Pancreas (tissue), 10 donors: ENCODE results near the gene CPNE7. TPM values are rescaled to one million over a fixed set of nuclear protein-coding genes. Genes with fewer than 3 reads are reported as not detected.

Experiments
- ATAC-seq, 4 donors: fragments of 200-7000 bp; cut with Tn5 transposase; one replicate each; pipeline versions ENCODE4 v1.8.0 to v1.9.1; 2020; ENCODE audit warnings: mild to moderate bottlenecking in 4 of 4, moderate library complexity in 4 of 4
- DNase-seq, 6 donors: peaks; one replicate each; pipeline ENCODE4 v3.0.0-alpha.2; 2020
- FAIRE-seq: peaks from 2 replicates; lab custom pipeline; 2012; peaks lifted over from hg19 to GRCh38; lab: Jason Lieb, UNC
- H3K27ac ChIP-seq, 4 donors: fragments of 200-600 bp; sonication (generic); 1 replicate in 3 of 4; 2 replicates in 1 of 4; pipeline versions ENCODE4 v1.5.0 to v1.8.0; 2020
- H3K27me3 ChIP-seq, 4 donors: fragments of 200-600 bp; one replicate each; pipeline ENCODE4 v1.8.0; 2021
- H3K36me3 ChIP-seq, 3 donors: fragments of 200-600 bp; sonication (generic) in 1 of 3; one replicate each; pipeline versions ENCODE4 v1.5.0 to v1.8.0; 2020 to 2021
- H3K4me1 ChIP-seq, 3 donors: fragments of 200-600 bp; one replicate each; pipeline ENCODE4 v1.8.0; 2021
- H3K4me3 ChIP-seq, 4 donors: fragments of 200-600 bp; sonication (generic) in 2 of 4; one replicate each; pipeline versions ENCODE4 v1.5.0 to v1.8.0; 2020 to 2021
- H3K9me3 ChIP-seq, 4 donors: fragments of 200-600 bp; one replicate each; pipeline ENCODE4 v1.8.0; 2021
- WGBS, 2 donors: extraction: QIAGEN DNeasy Blood & Tissue Kit; methylation state at CpG; one replicate each; pipeline ENCODE4 v1.1.7; 2013; 5-methylcytosine and 5-hydroxymethylcytosine counted together
- intact Hi-C, 3 donors: fragments of 100-400 bp; cut with DNase I; formaldehyde crosslinking; loops; one replicate each; pipeline versions ENCODE4 v1.11.1 to v1.14.2; 2022
- polyA plus RNA-seq, 2 donors: library from polyadenylated mRNA; stranded (reverse); fragments of 200-250 nt; gene quantifications; one replicate each; pipeline ENCODE4 v1.2.3, GENCODE V29; 2013
- total RNA-seq, 6 donors: library from RNA; stranded (reverse); fragmentation: NEBNext Ultra II Directional in 4 of 6; extraction: Animal tissue kit (Norgen Biotek cat#: 25700) in 4 of 6; gene quantifications; one replicate each; pipeline versions ENCODE4 v1.2.1 to v1.2.4, GENCODE V29; 2021 to 2023
- TF ChIP-seq, protein P1 (sequence below), 4 donors: fragments of 200-600 bp; sonication (generic) in 3 of 4; IDR thresholded peaks; one replicate each; pipeline versions ENCODE4 v1.5.0 to v1.8.0; 2021; ENCODE audit warnings: antibody characterized with exemption in 4 of 4
- donor health status: healthy with polysubstance abuse.
- donor health status: DM: no; HTN: no; CAD: no; lungs with moderate emphysema.
- donor health status: DM: no; HTN: no; CAD: no.
- donor health status: control.
- donor health status: control.
- donor health status: Bipolar disorder and iron deficiency.
- donor health status: DM: yes; HTN: yes; CAD: no.
- donor health status: DM: no; HTN: no; CAD: no.
- donor health status: DM: no; HTN: no; CAD: no.
- donor health status: DM: yes; HTN: yes; CAD: no.

CPNE7 gene
- total and polyA plus RNA-seq, 8 donors = 0.12 to 4.5 (median 1.0) TPM

- FAIRE-seq = no peak
- intact Hi-C loops = no loop called here
- TF ChIP-seq, protein P1, sequence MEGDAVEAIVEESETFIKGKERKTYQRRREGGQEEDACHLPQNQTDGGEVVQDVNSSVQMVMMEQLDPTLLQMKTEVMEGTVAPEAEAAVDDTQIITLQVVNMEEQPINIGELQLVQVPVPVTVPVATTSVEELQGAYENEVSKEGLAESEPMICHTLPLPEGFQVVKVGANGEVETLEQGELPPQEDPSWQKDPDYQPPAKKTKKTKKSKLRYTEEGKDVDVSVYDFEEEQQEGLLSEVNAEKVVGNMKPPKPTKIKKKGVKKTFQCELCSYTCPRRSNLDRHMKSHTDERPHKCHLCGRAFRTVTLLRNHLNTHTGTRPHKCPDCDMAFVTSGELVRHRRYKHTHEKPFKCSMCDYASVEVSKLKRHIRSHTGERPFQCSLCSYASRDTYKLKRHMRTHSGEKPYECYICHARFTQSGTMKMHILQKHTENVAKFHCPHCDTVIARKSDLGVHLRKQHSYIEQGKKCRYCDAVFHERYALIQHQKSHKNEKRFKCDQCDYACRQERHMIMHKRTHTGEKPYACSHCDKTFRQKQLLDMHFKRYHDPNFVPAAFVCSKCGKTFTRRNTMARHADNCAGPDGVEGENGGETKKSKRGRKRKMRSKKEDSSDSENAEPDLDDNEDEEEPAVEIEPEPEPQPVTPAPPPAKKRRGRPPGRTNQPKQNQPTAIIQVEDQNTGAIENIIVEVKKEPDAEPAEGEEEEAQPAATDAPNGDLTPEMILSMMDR (IDR thresholded peaks at IDR 0.05) = no peak
- 82 to 89% methylated on average over 25 of the region's 25 CpGs for WGBS, 2 donors
- no peaks in the 10 kb centered on the region for H3K36me3 ChIP-seq
- ATAC-seq = no peak
- peaks cover 0 to 4% (median 0%) of the 10 kb centered on the region in 4 donors for H3K27me3 ChIP-seq
- DNase-seq = peak in 2 of 6 donors; percentile 24 to 73
- no peaks in the 10 kb centered on the region for H3K9me3 ChIP-seq
- peaks cover 0 to 7% (median 0%) of the 10 kb centered on the region in 3 donors for H3K4me1 ChIP-seq
- no peak overlapping the region for H3K27ac ChIP-seq
- H3K4me3 ChIP-seq = no peak overlapping the region
These were observed 1.6 kb downstream of the CPNE7 start for GRCh38 chr16:89577055-89577759.

- intact Hi-C loops = no loop called here
- Histone ChIP-seq H3K27me3 (peaks cover 0 to 4% (median 0%) of the 10 kb centered on the region in 4 donors), H3K4me3 (no peak overlapping the region), H3K4me1 (peaks cover 0 to 7% (median 0%) of the 10 kb centered on the region in 3 donors), H3K9me3 (no peaks in the 10 kb centered on the region), H3K27ac (no peak overlapping the region), H3K36me3 (no peaks in the 10 kb centered on the region)
- 82 to 87% methylated on average over 15 of the region's 15 CpGs for WGBS, 2 donors
- ATAC-seq (no peak), DNase-seq (no peak), FAIRE-seq (no peak)
- TF ChIP-seq, protein P1 (IDR thresholded peaks at IDR 0.05) = no peak
These were observed 3.8 kb downstream of the CPNE7 start for GRCh38 chr16:89579351-89579750.

- 85 to 87% methylated on average over 33 of the region's 33 CpGs for WGBS, 2 donors
- FAIRE-seq (no peak), DNase-seq (no peak), ATAC-seq (peak in 1 of 4 donors; percentile 36)
- H3K4me1 ChIP-seq = no peaks in the 10 kb centered on the region
- H3K4me3 ChIP-seq = no peak overlapping the region
- TF ChIP-seq, protein P1 (IDR thresholded peaks at IDR 0.05) = no peak
- intact Hi-C loops = no loop called here
- H3K27ac ChIP-seq = peak overlapping the region in 2 of 4 donors; percentile 50 to 74
- H3K36me3 ChIP-seq = no peaks in the 10 kb centered on the region
- no peaks in the 10 kb centered on the region for H3K27me3 ChIP-seq
- no peaks in the 10 kb centered on the region for H3K9me3 ChIP-seq
These were observed 5.6 kb downstream of the CPNE7 start for GRCh38 chr16:89581045-89581695.

DNA sequence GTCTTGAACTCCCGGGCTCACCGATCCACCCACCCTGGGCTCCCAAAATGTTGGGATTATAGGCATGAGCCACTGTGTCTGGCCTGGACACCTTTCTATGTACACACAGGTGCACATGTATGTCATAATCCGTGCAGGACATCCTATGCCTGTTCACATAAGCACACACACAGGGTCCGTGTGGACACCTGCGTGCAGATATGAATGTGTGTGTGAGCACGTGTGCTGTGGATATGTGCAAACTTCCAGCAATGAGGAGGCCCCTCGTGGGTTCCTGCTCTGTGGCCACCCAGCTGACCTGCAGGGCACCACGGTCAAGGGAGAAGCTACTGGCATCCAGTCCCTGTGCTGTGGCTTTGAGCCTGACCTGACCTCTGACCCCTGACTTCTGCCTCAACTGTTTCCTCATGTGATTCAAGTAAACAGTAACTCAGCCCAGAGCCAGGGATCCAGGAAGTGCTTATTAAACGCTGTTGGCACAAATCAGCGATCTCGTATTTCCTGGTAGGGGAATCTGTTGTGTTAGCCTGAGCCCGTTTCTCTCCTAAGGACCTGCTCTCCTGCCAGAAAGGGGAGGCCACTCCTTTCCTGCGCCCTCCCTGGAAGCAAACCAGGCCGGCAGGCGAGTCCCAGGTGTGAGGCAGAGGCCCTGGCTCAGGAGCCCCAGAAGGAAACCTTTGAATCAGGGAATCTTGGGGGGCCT is 6.5 kb downstream of the CPNE7 start:
- FAIRE-seq (no peak), DNase-seq (peak in 2 of 6 donors; percentile 24 to 48), ATAC-seq (peak; percentile 50 to 85 (median 83))
- intact Hi-C loops = no loop called here
- Histone ChIP-seq H3K4me1 (no peaks in the 10 kb centered on the region), H3K27ac (peak overlapping the region; percentile 50 to 85 (median 68)), H3K36me3 (no peaks in the 10 kb centered on the region), H3K4me3 (no peak overlapping the region), H3K27me3 (no peaks in the 10 kb centered on the region), H3K9me3 (no peaks in the 10 kb centered on the region)
- TF ChIP-seq, protein P1 (IDR thresholded peaks at IDR 0.05) = no peak
- 62 to 63% methylated on average over 15 of the region's 15 CpGs for WGBS, 2 donors
